ENCODE data around the gene LRRC8D. TPM values are rescaled to one million over a fixed set of nuclear protein-coding genes. Genes with fewer than 3 reads are reported as not detected.
A peak's percentile ranks its signal among the peaks of the same experiment; 100 is the strongest.

LRRC8D gene
- total RNA-seq, 1 experiment from 2014 or later: 15.0 TPM

DNA sequence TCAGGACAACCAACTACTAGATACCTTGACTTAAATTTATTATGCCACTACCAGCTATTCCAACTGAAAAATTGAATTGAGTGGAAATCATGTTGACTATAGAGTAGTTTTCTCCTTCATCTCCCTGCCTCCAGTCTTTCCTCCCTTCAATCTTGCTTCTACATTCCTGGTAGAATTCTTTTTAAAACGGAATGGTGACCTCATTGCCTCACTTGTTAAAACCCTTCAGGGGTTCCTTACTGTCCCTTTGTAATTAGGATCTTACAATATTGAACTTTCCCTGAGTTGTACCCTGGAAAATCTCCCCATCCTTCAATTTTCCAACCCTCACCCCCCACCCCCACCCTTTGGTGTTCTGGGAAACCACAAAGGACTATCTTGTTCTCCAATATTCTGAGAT lies 91.2 kb downstream of the LRRC8D start:
- Histone ChIP-seq H3K9ac (ENCODE audit: low read length) (no peak overlapping the region), H3K4me3 (replicated peaks in 1 of 2; ENCODE audit: low read depth in 1 of 2, low read length in 2 of 2) (no peak overlapping the region), H4K20me1 (ENCODE audit: insufficient read depth) (no peaks in the 10 kb centered on the region; the same call in 1 of the 2 replicates), H3K4me1 (ENCODE audit: control insufficient read depth in 1 of 2, insufficient read depth in 2 of 2, low read length in 2 of 2) (peaks cover 9 to 42% of the 10 kb centered on the region in 2 experiments), H3K27me3 (ENCODE audit: insufficient read depth, low read length) (no peaks in the 10 kb centered on the region), H3K79me2 (ENCODE audit: insufficient read depth, low read length) (no peaks in the 10 kb centered on the region), H3K36me3 (ENCODE audit: control insufficient read depth in 1 of 2, insufficient read depth in 2 of 2, low read length in 2 of 2) (no peaks in the 10 kb centered on the region), H3K9me2 (ENCODE audit: insufficient read depth) (peaks cover 3% of the 10 kb centered on the region; the same call in 1 of the 2 replicates), H3K9me3 (ENCODE audit: control insufficient read depth in 1 of 2, insufficient read depth in 1 of 2, low read depth in 1 of 2, low read length in 2 of 2) (no peaks in the 10 kb centered on the region), H3K27ac (ENCODE audit: low read depth, low read length) (no peak overlapping the region), H2AFZ (ENCODE audit: low read depth, low read length, poor library complexity, severe bottlenecking) (no peak overlapping the region), H3K4me2 (ENCODE audit: low read length) (peak overlapping the region; percentile 45; the same call in 1 of the 2 replicates)
- BruUV-seq (replicated peaks): no TSS peak
- RAD21 ChIA-PET (ENCODE audit: low non-redundant PET in 1 of 2, low total read pairs in 2 of 2, uncharacterized antibody in 2 of 2, unreplicated experiment in 2 of 2): no interaction called here
- no peak for TF ChIP-seq RAD21 (IDR thresholded peaks at IDR 0.05; ENCODE audit: low read depth)
- TF ChIP-seq SIN3A (IDR thresholded peaks at IDR 0.05; ENCODE audit: low read depth): no peak
- TF ChIP-seq SP1 (IDR thresholded peaks at IDR 0.05; ENCODE audit: low read depth): no peak
- TF ChIP-seq ZFX (IDR thresholded peaks at IDR 0.05): no peak
- TF ChIP-seq POLR2AphosphoS5 (IDR thresholded peaks at IDR 0.05; ENCODE audit: low read depth, low read length): no peak
- no peak for TF ChIP-seq EGR1 (IDR thresholded peaks at IDR 0.05; ENCODE audit: low read depth)
- POLR2A ChIA-PET: no interaction called here
- no peak for ATAC-seq
- intact Hi-C loops (cut with micrococcal nuclease): no loop called here
- CTCF ChIA-PET: no interaction called here
- DNase-seq (ENCODE audit: low read depth, low spot score): no peak

DNA sequence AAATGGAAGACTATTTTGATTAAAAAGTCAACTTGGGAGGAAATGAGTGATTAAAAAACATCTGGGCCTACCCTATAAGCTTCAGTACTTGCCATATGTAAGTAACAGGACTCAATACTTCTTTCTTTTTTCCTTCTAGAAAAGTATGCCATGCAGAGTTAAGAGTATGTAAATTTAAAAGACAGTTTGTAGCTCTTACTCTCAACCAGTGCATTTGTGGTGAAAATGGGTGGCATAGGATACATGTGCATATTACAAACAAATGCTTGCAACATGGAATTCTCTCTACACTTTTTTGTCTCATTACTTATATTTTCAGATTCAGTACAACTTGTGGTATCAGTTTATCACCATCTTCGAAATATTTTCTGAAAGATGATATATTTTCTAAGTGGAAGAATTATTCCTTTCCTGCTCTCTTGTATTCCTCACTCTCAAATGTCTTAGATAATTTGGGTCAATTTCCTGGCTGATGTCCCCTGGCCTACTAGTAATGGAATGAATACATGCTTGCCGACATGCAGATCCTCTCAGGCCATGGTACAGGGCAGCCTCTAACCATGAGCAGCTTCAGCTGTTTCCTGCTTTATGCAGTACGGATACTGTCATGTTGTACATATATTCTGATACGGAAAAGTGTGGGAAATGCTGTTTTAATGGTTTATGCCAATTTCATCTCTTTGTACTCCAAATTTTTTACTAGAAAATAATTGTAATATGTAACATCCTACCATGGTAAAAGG lies 92.7 kb downstream of the LRRC8D start:
- Histone ChIP-seq H3K27me3 (ENCODE audit: insufficient read depth, low read length) (no peaks in the 10 kb centered on the region), H3K9ac (ENCODE audit: low read length) (no peak overlapping the region), H3K4me3 (replicated peaks in 1 of 2; ENCODE audit: low read depth in 1 of 2, low read length in 2 of 2) (no peak overlapping the region), H4K20me1 (ENCODE audit: insufficient read depth) (no peaks in the 10 kb centered on the region; the same call in 1 of the 2 replicates), H2AFZ (ENCODE audit: low read depth, low read length, poor library complexity, severe bottlenecking) (no peak overlapping the region), H3K36me3 (ENCODE audit: control insufficient read depth in 1 of 2, insufficient read depth in 2 of 2, low read length in 2 of 2) (no peaks in the 10 kb centered on the region), H3K9me2 (ENCODE audit: insufficient read depth) (peaks cover 3% of the 10 kb centered on the region; the same call in 1 of the 2 replicates), H3K4me1 (ENCODE audit: control insufficient read depth in 1 of 2, insufficient read depth in 2 of 2, low read length in 2 of 2) (peaks cover 10 to 31% of the 10 kb centered on the region in 2 experiments), H3K79me2 (ENCODE audit: insufficient read depth, low read length) (no peaks in the 10 kb centered on the region), H3K9me3 (ENCODE audit: control insufficient read depth in 1 of 2, insufficient read depth in 1 of 2, low read depth in 1 of 2, low read length in 2 of 2) (no peaks in the 10 kb centered on the region), H3K27ac (ENCODE audit: low read depth, low read length) (no peak overlapping the region), H3K4me2 (ENCODE audit: low read length) (no peak overlapping the region)
- DNase-seq (ENCODE audit: low read depth, low spot score) (no peak), ATAC-seq (no peak)
- no TSS peak for BruUV-seq (replicated peaks)
- ChIA-PET RAD21 (ENCODE audit: low non-redundant PET in 1 of 2, low total read pairs in 2 of 2, uncharacterized antibody in 2 of 2, unreplicated experiment in 2 of 2) (no interaction called here), POLR2A (no interaction called here), CTCF (no interaction called here)
- intact Hi-C loops (cut with micrococcal nuclease): no loop called here
- no peak for TF ChIP-seq SIN3A (IDR thresholded peaks at IDR 0.05; ENCODE audit: low read depth)
- no peak for TF ChIP-seq CBX3 (IDR thresholded peaks at IDR 0.05; ENCODE audit: low read depth)
- no peak for TF ChIP-seq POLR2AphosphoS5 (IDR thresholded peaks at IDR 0.05; ENCODE audit: low read depth, low read length)
- TF ChIP-seq TCF7L2 (IDR thresholded peaks at IDR 0.05; ENCODE audit: borderline replicate concordance, extremely low read depth, insufficient read depth, insufficient read length): no peak
- TF ChIP-seq EGR1 (IDR thresholded peaks at IDR 0.05; ENCODE audit: low read depth): no peak
- TF ChIP-seq, protein P1, sequence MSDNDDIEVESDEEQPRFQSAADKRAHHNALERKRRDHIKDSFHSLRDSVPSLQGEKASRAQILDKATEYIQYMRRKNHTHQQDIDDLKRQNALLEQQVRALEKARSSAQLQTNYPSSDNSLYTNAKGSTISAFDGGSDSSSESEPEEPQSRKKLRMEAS (IDR thresholded peaks at IDR 0.05): no peak
- TF ChIP-seq, protein P2, sequence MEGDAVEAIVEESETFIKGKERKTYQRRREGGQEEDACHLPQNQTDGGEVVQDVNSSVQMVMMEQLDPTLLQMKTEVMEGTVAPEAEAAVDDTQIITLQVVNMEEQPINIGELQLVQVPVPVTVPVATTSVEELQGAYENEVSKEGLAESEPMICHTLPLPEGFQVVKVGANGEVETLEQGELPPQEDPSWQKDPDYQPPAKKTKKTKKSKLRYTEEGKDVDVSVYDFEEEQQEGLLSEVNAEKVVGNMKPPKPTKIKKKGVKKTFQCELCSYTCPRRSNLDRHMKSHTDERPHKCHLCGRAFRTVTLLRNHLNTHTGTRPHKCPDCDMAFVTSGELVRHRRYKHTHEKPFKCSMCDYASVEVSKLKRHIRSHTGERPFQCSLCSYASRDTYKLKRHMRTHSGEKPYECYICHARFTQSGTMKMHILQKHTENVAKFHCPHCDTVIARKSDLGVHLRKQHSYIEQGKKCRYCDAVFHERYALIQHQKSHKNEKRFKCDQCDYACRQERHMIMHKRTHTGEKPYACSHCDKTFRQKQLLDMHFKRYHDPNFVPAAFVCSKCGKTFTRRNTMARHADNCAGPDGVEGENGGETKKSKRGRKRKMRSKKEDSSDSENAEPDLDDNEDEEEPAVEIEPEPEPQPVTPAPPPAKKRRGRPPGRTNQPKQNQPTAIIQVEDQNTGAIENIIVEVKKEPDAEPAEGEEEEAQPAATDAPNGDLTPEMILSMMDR (IDR thresholded peaks at IDR 0.05 in 2 of 3, conservative IDR thresholded peaks at IDR 0.05 in 1 of 3; ENCODE audit: borderline replicate concordance in 1 of 3, insufficient read depth in 1 of 3, low read depth in 2 of 3, low read length in 2 of 3): no peak
- no peak for TF ChIP-seq CEBPB (IDR thresholded peaks at IDR 0.05; ENCODE audit: low read depth)
- TF ChIP-seq ZNF274 (IDR thresholded peaks at IDR 0.05; ENCODE audit: low read depth, low read length): no peak
- no peak for TF ChIP-seq SP1 (IDR thresholded peaks at IDR 0.05; ENCODE audit: low read depth)
- no peak for TF ChIP-seq JUND (IDR thresholded peaks at IDR 0.05)
- no peak for TF ChIP-seq EZH2 (IDR thresholded peaks at IDR 0.05)
- TF ChIP-seq SRF (IDR thresholded peaks at IDR 0.05; ENCODE audit: low read depth): no peak
- TF ChIP-seq RAD21 (IDR thresholded peaks at IDR 0.05; ENCODE audit: low read depth): no peak
- TF ChIP-seq, protein P3, sequence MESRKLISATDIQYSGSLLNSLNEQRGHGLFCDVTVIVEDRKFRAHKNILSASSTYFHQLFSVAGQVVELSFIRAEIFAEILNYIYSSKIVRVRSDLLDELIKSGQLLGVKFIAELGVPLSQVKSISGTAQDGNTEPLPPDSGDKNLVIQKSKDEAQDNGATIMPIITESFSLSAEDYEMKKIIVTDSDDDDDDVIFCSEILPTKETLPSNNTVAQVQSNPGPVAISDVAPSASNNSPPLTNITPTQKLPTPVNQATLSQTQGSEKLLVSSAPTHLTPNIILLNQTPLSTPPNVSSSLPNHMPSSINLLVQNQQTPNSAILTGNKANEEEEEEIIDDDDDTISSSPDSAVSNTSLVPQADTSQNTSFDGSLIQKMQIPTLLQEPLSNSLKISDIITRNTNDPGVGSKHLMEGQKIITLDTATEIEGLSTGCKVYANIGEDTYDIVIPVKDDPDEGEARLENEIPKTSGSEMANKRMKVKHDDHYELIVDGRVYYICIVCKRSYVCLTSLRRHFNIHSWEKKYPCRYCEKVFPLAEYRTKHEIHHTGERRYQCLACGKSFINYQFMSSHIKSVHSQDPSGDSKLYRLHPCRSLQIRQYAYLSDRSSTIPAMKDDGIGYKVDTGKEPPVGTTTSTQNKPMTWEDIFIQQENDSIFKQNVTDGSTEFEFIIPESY (IDR thresholded peaks at IDR 0.05; ENCODE audit: extremely low read depth, insufficient replicate concordance, low read length): no peak
- TF ChIP-seq ZFX (IDR thresholded peaks at IDR 0.05): no peak

All from HCT116 (cell line).